ENCODE data around the gene ZNF326.
"Not testable (repeated sequence)": the region's sequence is repeated elsewhere in the genome, so short reads cannot be mapped to it uniquely, and the experiment has no call there.

Gene ZNF326

DNA sequence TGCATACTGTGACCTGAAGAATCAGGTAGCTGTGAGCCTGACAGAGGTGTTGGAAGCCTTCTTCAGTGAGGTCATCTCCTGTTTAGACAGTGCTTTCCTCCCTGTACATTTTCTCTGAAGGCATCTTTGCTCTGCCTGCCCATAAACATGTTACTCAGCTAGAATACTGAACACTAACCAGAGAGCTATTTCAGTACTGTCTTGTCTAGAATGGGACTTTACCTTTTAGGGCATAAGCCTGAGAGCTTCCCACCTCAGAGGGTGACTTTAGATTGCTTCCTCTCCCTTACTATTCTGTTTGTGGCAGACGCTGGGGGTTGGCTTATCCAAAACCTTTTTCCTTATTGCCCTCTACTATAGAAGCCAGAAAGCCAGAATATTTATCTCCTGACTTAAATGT, 23.3 kb upstream of the ZNF326 start:
- no peak for DNase-seq (ENCODE audit: low read depth)

DNA sequence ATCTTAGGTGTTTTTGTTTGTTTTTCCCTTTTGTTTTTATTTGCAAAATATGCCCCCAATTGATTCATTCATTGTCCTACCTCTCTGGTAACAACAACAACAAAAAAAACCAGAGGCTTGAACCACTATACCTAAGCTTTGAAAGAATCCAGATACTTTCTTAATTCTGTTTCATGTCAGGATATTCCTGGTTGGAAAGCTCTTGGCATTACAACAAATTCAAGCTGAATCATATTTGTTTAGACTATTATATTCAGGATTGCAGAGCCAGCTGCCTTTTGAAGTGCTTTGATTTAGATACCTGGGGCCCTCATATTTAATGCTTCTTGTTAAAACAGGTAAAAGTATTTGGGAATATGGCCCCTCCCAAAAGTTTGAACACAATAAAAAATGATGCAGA, 22.9 kb upstream of the ZNF326 start:
- no peak for DNase-seq (ENCODE audit: low read depth)

DNA sequence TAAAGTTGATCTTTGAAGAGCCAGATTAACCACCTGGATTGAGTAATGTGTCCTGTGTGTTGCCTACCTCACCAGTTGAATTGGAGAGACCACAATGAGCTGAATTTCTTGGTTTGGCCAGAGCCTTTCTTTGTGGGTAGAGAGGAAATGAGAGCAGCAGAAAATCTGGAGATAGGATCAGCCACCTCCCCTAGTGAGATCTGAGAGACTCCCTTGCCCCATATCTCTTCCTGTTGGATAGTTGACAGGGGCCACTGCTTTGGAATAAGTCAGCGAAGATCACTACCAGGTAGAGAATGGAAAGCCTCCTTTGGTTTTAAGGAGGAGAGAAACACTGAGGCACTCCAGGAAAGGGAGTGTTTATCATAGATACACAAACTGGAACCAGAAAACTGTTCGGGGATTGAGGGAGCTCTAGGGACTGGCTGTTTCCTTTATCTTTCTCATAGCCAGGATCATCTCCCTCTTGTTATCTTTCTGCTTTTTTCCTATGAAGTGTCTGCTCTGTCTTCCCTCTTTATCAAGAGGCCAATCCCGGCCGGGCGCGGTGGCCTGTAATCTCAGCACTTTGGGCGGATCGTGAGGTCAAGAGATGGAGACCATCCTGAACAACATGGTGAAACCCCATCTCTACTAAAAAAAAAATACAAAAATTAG, 21.3 kb upstream of the ZNF326 start:
- no peak for DNase-seq (ENCODE audit: low read depth)

DNA sequence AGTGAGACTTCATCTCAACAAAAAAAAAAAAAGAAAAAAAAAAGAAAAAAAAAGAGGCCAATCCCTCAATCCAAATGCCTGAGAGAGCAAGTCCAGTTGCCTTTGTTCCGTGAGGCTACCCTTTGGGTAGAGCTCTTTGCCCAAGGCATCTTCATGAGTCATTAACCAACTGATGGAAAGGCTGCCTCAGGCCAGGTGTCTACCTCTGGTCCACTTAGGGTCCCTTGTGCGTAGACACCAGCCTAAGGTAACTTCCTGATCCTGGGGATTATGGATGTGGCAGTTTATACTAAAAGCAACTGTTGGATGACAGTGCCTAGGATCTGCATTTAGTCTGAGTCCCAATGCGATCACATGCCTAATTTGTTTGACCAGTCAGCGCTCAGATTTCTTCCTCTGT, 20.7 kb upstream of the ZNF326 start:
- no peak for DNase-seq (ENCODE audit: low read depth)

DNA sequence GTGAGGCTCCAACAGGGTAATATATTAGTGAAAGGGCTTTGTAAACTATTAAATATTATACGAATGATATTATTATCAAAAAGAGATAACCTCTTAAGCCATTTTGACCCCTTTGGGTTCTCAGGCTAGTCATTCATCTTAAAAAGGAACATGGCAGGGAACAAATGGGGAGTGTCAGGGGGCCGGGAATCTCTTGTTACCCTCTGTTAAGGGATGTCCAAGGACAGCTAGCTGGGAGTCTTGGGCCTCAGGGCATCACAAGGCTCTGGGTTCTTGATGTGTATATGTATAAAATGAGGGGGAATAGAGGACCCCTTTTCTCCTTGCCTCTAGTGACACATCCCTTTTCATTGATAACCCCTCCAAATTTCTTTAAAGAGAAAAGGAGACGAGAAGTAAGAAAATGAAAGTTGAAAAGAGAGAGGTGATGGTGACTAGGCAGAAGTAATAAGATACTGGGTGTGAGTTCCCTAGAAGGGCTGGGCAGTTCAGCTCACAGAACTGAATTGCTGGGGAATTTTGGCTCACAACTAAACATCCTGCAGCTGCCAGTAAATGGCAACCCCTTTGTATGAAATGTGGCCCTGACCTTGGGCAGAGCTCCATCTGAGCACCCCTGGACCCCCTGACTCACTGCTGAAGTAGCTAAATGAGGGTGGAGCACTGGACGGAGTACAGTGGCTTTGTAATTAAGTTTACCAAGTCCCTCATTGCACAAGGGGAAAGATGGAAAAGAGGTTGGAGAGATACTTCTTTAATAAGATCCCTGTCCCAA, 20.0 kb upstream of the ZNF326 start:
- peak; percentile 91 for DNase-seq (ENCODE audit: low read depth)

DNA sequence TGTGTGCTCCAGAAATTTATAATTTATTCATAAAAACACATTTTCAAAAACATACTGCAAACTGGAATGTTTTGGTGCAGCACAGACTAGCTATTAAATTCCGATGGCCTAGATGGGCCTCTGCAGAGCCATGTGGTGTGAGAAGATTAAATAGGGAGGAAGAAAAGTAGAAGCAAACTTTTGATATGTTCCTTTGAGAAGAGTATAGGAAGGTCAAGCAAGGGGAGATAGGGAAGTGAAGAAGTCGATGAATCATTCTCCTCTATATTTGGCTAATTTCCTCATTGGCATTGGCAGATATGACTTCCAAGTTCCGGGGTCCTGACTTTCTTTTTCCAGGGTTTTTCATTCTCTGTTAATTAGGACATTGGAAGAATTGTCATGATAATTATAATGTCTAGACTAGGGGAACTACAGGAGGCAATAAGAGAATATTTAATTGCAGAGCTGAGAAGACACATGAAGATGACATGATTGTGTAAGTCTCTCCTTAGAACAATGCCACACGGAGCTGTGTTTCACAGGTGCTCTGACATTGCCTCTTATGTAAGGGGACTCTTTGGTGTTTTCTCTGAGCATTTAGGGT, 19.3 kb upstream of the ZNF326 start:
- no peak for DNase-seq (ENCODE audit: low read depth)

DNA sequence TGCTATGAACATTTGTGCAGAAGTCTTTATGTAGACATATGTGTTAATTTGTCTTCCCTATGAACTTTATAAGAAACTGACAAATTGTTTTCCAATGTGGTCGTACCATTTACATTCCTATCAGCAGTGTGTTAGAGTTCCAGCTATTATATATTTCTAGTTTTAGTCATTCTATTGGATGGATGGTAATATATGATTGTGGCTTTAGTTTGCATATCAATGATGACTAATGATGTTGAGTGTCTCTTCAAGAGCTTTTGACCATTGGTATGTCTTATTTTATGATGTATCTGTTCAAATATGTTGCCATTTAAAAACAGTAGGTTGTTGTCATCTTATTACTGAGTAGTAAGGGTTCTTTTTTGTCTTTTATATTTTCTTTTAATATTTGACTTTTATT, 16.2 kb upstream of the ZNF326 start:
- no peak for DNase-seq (ENCODE audit: low read depth)

DNA sequence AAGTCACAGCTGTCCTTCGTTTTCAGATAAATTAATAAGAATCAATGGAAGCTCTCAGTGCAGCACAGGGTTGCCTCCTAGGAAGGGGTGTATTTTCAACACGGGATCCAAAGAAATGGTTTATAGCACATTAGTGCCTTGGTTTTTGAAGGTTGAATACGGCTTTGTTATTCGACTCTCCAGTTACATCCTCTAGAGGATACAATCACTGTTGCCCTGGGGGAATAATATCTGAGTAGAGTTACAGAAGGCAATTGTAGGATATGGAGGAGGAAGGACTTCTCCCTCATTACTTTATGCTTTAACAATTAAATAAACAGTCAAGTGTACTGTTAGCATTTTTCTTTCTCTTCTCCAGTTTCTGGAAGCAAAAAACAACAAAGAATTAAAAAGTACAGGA, 14.3 kb upstream of the ZNF326 start:
- DNase-seq (ENCODE audit: low read depth): no peak

DNA sequence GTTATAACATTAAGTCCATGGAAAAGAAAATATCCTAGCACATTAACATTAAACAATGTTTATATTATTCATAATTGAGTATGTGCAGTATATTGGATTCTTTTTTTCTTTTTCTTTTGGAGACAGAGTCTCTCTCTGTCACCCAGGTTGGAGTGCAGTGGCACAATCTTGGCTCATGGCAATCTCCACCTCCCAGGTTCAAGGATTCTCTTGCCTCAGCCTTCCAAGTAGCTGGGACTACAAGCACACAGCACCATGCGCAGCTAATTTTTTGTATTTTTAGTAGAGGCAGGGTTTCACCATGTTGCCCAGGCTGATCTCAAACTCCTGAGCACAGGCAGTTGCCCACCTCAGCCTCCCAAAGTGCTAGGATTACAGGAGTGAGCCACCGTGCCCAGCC, 12.1 kb upstream of the ZNF326 start:
- not testable (repeated sequence) for DNase-seq (ENCODE audit: low read depth)

DNA sequence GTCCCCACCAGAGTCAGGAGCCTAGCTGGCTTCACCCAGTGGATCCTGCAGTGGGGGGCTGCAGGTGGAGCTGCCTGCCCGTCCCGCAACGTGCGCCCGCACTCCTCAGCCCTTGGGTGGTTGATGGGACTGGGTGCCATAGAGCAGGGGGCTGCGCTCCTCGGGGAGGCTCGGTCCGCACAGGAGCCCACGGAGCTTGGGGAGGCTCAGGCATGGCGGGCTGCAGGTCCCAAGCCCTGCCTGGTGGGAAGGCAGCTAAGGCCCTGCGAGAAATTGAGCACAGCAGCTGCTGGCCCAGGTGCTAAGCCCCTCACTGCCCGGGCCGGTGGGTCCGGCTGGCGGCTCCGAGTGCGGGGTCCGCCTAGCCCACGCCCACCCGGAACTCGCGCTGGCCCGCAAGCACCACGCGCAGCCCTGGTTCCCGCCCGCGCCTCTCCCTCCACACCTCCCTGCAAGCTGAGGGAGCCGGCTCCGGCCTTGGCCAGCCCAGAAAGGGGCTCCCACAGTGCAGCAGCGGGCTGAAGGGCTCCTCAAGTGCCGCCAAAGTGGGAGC, 10.3 kb upstream of the ZNF326 start:
- not testable (repeated sequence) for DNase-seq (ENCODE audit: low read depth)

DNA sequence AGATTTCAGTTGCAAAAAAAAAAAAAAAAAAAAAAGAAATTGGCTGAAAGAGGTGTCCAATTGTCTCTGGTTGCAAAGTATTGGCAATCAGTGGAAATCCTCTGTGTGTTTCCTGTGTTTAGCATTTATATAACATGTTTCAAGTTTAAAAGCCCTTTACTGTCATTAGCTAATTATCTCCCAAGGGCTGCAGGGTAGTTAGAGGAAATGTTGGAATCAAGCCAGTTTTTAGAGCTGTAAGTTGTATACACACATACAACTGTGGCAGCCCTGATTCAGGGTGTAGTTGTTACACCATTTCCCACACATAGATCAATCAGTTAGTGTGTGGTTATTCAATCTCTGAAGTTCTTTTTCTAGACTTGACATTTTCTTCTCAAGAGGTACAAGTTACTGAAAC, 8.9 kb upstream of the ZNF326 start:
- no peak for DNase-seq (ENCODE audit: low read depth)

DNA sequence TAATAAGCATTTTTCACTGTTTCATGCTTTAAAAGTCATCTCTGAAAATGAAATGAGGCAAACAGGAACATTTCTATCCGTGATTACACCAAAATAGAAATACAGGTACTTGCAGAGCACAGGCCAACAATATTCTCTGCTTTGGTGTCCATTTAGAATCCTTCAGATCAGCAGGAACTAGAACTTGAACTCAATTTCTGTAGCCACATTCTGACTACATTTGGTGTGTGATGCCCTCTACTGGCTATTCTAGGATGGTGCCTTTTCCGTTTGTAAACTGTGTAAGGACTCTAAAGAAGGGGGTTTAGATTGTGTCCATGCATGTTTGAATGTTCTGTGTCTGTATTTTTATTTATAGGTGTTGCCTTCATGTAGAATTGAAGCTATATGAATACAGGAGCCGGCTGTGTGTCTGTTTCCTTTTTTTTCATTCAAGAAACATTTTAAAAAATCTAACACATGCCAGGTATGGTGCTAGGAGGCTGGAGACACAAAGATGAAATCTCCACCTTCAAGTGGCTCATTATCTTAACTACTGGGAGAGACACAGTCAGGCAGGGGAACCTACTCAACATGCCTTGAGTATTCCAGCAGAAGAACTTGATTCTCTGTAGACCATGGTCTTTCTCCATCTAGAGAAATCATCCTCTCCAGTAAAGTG, 7.6 kb upstream of the ZNF326 start:
- DNase-seq (ENCODE audit: low read depth): peak; percentile 70

DNA sequence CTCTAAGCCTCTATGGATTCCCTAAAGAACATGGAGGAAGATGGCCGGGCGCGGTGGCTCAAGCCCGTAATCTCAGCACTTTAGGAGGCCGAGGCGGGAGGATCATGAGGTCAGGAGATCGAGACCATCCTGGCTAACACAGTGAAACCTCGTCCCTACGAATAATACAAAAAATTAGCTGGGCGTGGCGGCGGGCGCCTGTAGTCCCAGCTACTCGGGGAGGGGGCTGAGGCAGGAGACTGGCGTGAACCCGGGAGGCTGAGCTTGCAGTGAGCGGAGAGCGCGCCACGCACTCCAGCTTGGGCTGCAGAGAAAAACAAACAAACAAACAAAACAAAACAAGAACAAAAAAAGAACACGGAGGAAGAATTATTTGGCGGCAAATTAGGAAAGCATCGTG, 5.8 kb upstream of the ZNF326 start:
- DNase-seq (ENCODE audit: low read depth): no peak

DNA sequence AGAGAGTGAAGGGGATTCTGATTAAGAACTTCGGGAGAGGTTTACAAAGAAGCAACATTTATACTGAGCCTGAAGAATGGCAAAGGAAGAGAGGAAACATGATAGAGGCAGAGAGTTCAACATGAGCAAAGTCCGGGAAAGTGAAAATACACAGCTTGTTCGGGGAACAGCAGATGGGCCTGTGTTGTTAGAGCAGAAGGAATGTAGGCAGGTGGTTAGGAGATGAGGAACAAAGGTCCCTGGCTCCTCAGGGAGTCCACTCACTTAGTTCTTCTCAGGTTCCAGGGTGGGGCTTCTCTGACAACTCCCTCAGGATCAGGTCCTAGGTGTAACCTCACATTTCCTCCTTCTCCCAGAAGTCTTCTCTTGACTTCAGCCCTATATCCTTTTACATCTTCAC, 5.1 kb upstream of the ZNF326 start:
- no peak for DNase-seq (ENCODE audit: low read depth)

DNA sequence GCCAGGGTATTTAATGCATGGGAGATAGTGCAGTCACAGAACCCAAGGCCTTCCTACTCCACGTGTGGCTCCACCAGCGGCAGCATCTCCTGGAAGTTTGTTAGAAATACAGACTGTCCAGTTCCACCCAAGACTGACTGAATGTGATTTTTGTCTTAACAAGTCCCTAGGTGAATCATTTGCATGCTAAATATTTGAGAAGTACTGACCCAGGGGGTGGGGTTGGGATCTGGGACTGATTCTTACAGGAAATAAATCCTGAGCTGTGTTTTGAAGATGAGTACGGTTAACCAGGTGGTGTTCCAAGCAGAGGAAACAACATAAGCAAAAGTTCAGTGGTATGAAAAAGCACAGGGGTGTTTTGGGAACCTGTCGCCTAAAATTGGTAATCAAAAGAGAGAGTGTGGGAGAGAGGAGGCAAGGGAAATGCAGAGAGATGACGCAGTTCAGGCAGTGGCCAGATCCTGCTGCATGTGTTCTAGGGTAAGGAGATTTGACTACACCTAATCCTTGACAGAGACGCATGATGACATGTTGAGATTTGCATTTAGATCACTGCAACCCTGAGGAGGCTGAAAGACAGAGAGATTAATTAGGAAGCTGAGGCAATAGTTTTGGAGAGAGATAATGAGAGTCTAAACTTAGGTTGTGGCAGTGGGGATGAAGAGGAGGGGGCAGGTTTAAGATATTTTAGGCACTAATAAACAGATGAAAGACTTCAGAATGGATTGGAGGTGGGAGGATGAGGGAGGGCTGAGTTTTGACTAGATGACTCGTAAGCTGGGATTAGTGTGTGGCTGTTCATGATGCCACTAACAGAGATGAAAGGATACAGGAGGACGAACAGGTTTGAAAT, 3.7 kb upstream of the ZNF326 start:
- DNase-seq (ENCODE audit: low read depth): no peak

DNA sequence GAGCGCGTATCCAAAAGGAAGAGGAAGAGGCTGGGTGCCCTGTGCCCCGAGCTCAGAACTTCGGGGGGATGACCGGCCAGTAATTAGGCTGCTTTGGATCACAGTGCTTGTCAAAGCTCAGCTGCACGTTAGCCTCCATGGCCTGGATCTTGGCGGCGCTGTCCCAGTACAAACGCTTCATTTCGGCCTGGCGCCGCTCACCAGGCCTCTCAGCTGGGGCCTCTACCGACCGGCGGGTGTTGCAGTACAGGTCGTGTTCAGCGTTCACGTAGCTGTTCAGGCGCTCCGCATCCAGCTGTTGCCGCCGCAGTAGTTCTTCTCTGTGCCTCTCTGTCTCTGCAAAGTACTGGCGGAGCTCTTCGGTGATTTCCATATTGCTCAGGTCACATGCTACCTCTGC, 1.4 kb upstream of the ZNF326 start:
- DNase-seq (ENCODE audit: low read depth): no peak

DNA sequence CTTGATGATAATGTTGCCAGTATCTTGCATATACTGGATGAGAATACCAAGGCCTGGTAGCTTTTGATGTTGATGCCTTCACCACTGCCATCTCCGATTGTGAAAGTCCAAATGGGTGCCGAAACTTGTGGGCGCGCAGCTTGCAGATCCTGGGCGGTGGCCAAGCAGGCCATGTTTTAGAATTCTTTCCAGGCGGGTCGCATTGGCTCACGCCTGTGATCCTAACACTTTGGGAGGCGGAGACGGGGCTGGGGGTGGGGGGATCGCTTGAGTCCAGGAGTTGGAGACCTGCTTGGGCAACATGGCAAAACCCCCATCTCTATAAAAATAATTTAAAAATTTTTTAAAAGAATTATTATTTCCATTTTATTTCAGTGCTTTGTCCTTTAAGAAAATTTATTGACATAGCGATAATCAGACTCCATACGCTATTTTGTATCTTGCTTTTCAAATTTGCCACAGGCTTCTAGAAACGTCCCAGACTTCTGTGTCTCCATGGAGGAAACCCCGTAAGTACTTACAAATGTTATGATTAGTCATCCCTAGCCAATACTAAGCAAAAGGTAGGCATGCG, 592 bp upstream of the ZNF326 start:
- DNase-seq (ENCODE audit: low read depth): no peak

DNA sequence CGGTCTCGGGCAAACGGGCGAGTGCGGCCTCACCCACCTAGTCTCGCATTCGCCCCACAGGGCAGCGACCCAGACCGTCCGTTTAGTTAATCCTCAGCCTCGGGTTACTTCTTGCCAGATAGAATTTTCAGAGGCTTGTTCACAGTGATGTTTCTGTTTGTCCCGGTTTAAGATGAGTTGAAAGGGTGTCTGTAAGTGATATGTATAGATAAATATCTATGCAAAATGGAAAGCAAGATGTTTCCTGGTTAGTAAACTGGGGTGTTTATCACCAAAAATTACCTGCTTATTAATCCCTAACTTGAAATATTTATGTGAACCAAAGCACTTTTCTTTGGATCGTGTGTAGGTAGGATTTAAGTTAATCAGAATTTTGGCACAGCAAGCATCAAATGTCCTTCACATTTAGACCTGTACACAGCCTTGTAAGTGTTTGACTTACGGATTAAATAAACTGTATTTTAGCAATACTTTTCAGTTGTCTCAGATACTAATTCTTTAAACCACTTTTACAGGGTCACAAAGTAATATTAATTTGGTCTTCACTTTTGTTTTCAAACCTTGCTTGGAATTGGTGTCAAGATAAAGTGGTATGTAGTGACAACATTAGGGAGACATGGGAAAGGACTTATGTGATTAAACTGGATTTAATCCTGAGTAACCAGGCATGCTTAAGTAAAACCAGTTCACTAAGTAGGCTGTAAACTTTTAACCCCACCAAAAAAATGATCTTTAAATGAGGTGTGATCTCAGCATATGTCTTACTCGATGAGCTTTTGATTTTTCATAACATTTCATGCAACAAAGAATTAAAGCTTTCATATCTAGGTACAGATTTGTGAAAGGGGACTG, 914 bp downstream of the ZNF326 start:
- no peak for DNase-seq (ENCODE audit: low read depth)

DNA sequence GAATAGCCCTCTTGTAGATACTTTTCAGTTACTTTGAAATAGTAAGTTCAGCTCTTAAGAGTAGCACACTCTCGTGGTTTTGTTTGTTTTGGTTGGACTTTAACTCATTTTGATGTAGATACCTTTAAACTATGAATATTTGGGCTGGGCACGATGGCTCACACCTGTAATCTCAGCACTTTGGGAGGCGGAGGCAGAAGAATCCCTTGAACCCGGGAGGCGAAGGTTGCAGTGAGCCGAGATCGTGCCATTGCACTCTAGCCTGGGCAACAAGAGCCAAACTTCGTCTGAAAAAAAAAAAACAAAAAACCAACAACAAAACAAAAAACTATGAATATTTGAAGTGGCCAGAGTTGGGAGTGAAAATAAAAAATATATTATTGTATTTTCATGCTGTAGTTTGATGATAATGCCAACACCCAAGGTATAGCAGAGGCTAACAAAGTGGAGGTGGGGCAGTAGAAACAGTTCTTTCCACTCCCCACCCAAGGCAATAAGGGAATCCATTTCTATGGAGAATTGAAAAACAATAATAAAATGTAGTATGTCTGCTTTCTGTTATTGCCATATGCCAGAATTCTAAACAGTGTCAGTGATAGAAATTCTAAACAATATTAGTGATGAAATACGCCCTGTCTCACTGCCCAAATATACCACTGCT, 1.7 kb downstream of the ZNF326 start:
- DNase-seq (ENCODE audit: low read depth): no peak

DNA sequence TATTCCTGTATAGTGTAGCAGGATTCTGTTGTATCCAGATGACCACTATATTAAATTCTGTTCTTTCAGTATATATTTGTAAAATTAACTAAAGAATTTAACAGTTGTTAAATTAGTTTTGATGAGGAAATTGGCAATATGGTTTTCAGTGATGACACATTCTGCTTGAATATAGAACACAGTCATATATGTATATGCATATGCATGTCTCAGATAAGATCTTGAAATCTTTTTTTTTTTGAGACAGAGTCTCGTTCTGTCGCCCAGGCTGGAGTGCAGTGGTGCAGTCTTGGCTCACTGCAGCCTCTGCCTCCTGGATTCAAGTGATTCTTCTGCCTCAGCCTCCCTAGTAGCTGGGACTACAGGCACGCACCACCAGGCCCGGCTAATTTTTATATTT, 2.2 kb downstream of the ZNF326 start:
- DNase-seq (ENCODE audit: low read depth): not testable (repeated sequence)

Data from fibroblast of the conjunctiva (primary cell).